CD4-positive, alpha-beta T cell treated with Interleukin-12 subunit alpha and Interleukin-12 subunit beta, for 1 hour (primary cell): ENCODE measurements around the gene DDOST.
A peak's percentile ranks its signal among the peaks of the same experiment; 100 is the strongest.

Experiments
- DNase-seq: peaks from one replicate; pipeline ENCODE4 v3.0.0-alpha.2; 2020

Gene DDOST

DNA sequence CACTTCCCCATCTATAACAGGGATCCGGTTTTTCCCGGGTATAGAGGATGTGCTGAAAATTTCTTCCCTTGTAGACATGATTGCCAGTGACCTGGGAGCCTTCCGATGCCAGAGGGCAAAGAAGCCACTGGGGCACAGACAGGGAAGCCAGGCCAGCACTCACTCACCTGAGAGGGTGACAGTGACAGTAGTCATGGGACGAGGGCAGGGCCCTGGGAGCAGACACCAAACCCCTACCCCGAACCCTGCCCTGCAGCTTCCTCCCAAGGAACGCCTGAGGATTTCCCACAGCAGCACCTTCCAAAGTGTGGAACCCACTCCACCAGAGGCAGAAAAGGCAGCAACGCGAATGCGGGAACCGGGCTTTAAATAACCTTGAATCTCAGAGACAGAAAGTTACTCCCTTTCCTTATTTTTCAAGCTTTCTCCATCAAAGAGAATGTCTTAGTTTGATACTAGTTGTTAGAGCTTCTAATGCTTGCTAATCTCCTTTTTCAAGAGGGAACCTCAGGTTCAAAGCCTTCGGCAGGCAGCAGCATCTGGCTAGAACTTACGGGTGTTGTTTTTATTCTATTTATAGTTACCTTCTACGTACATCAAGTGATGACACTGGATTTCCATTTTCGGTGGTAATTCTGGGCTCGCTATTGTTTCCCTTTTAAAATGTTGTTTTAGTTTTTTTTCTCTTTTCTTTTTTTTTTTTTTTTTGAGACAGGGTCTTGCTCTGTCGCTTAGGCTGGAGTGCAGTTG is 2.8 kb downstream of the DDOST start:
- DNase-seq: no peak

DNA sequence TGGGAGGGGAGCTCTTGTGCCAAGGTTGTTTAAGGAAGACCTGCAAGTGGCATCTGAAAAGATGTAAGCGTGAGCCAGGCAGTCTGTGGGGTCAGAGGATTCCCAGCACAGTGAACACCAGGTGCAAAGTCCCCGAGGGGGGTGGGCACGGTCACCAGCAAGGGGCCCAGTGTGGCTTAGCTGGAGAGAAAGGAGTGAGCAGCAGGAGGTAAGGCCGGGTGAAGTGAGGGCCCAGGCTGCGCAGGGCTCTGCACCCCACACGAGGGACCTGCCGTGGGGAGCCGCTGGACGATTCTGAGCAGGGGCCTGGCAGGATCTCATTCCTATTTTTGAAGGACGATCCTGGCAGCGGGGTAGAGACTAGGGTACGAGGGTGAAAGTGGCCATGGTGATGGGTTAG is 4.1 kb downstream of the DDOST start:
- DNase-seq: no peak

DNA sequence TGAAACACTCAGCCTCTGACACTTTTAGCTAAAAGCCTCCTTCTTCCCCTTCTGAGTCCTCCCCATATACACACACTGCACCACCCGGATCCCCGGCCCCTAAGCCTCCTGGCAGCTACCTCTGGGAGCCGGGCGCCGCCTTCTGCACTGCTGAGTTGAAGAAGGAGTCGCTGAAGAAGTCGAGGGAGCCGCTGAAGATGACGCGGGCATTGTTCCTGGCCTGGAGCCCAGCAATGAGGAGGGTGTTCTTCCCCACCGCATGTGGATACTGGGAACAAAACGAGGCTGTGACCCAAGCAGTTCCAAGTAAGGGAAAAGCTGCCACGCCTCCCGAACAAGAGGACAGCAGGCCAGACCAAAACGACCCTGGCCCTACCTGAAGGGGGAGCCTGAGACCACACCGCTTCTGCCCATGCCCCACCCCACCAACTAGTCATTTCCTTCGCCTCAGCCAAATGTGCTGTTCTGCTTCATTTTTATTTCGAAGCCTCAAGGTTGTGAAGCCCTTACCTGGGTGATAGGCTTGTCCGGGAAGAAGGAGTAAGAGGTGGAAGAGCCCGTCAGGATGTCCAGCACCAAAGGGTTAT is 7.0 kb downstream of the DDOST start:
- no peak for DNase-seq

DNA sequence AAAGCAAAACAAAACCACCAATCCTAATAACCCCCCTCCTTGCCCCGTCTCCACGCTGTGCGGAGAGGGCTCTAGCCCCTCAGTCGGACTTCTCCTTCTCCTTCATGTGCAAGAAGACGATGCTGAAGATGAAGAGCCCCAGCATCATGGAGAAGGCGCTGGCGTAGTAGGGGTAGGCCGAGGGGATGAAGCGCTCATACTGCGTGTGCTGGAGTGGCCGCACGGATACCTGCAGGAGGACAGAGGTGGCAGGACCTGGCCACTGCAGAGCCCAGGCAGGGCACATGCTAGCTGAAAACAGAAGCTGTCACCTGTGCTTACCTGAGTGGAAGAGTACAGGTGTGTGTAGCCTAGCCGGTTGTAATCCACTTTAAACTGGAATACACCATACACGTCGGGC is 8.9 kb downstream of the DDOST start:
- DNase-seq: no peak

DNA sequence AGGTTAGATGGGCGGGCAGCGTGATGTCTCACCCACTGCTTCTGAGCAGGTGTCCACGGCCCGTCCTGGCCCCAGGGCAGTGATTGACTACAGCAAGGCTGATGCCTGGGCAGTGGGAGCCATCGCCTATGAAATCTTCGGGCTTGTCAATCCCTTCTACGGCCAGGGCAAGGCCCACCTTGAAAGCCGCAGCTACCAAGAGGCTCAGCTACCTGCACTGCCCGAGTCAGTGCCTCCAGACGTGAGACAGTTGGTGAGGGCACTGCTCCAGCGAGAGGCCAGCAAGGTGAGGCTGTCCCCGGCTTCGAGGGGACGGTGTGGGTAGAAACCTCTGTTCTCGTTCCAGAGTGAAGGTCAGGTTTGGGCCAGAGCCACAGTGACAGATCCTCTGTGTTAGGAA is 12.2 kb downstream of the DDOST start:
- DNase-seq: no peak

DNA sequence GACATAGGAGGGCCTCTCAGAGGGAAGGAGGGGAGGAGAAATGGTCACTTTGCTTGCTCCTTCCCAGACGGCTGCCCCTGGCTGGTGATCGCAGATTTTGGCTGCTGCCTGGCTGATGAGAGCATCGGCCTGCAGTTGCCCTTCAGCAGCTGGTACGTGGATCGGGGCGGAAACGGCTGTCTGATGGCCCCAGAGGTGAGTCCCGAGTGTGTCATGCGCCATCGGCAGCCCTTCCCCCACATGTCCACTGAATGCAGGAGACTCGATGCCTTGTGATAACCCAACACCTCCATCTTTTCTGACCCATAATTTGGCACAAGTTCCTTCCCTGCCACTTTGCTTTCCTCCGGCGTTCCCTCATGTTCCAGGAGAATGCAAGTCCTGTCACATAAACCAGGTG is 12.7 kb downstream of the DDOST start:
- DNase-seq: no peak

DNA sequence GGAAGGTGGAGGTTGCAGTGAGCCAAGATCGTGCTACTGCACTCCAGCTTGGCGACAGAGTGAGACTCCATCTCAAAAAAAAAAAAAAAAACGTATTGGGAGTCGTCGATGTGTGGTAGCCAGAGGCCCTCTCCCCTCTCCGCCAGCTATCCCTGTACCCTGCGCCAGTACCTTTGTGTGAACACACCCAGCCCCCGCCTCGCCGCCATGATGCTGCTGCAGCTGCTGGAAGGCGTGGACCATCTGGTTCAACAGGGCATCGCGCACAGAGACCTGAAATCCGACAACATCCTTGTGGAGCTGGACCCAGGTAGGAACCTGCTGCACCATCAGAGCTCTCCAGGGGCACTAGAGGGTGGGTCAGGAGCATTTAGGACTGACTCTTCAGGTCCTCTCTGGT is 15.8 kb downstream of the DDOST start:
- DNase-seq: no peak

DNA sequence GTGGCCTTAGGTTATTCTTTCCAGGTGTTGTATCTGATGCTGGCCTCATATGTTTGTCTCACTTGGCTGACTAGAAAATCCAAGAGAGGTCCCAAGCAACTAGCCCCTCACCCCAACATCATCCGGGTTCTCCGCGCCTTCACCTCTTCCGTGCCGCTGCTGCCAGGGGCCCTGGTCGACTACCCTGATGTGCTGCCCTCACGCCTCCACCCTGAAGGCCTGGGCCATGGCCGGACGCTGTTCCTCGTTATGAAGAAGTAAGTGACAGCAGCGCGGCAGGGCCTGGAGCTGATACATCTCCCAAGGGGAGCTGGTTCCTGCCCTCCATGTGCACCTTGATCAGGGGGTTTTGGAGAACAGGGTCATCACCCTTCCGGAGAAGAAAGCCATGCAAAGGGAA is 16.8 kb downstream of the DDOST start:
- no peak for DNase-seq

DNA sequence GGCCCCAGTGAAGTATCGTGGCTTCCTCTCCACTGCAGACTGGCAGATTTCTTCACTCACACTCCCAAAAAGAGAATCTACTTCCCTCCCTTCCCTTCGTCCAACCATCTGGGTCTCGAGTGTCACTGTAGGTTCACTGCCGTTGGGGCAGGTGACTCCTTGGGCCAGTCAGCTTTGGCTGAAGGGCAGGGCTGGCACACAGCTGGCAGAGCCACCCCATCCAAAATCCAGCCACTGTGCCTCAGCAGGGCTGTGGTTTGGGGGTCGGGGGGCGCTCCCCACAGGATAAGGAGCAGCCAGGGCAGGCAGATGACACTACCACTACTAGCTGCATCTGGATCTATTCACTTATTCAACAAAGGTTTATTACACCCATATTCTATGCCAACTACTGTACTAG is 18.1 kb downstream of the DDOST start:
- no peak for DNase-seq

DNA sequence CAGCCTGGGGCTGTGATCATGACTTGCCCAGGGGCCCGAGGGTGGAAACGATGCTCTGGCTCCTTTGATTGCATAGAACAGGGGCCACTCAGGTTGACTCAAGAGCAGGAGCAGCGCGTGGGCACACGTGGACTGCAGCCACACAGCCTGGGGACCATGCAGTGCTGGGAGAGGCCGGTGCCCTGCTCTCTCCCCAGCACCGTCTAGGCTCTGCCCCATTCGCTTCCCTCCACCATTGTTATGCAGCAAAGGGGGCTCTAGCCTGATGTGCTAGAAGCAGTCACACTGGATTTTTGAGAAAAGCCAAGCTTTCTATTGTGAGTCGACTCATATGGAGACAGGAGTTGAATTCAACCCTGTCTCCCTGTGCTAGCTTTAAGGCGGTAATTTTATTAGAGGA is 19.2 kb downstream of the DDOST start:
- no peak for DNase-seq

DNA sequence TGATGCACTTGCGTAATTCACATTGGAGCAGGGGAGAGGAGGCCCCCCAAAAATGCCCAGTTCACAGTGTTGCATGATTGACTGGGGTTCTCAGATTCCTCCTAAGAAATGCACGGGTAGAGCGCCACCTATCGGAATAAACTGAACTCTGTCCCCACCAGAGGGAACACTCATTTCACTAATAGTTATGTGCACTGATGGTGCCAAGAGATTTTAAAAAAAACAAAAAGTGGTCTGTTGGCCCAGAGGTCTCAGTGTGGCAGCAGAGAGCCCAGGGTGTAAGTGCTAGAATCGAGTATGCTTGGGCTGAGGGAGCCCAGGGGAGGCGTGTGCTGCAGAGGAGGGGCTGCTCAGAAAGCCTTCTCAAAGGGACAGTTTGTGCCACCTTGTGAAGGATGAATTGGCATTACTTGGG is 21.0 kb downstream of the DDOST start:
- DNase-seq: peak; percentile 71

DNA sequence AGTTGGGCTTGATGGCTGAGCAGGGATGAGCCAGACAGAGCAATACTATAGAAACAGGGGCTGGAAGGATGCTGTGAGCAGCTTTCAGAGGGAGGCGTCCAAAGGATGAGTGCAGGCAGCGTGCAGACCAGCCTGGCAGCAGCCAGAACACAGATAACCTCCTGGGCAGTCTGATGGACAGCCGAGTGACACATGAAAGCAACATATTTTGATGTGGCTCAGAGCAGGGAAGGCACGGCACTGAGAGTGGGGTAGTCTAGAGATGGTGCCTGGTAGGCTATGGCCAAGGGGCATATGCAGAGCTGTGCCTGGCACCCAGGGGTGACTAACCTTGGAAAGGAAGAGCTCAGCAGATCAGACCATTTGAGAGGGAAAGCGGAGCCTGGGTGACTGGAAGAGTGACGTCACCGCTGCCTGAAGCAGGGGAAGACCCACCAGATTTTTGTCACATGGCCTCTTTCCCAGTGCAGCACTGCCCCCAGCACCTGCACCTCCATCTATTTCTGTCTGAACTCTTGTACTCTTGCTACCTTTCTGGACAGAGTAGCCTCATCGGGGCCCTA is 24.3 kb downstream of the DDOST start:
- DNase-seq: no peak

DNA sequence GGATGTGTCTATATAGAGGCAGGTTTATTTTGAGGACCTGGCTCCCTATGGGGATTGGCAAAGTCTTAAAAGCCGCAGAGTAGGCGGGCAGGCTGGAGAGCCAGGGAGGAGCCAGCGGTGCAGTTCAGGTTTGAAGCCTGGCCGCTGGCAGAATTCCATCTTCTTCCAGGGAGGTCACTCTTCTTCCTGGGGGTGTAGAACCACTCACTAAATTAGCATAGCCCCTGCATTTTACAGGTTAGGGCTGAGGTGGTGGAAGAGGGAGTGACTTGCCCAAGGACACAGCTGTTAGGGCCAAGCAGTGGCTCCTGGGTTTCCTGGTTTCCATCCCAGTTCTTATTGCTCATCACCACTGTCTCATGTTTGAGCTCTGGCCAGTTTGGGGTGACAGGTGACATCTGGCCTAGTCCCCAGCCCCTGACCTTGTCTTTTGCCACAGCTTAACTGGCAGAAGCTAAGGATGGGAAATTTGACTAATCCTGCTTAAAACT is 26.5 kb downstream of the DDOST start:
- peak; percentile 39 for DNase-seq

DNA sequence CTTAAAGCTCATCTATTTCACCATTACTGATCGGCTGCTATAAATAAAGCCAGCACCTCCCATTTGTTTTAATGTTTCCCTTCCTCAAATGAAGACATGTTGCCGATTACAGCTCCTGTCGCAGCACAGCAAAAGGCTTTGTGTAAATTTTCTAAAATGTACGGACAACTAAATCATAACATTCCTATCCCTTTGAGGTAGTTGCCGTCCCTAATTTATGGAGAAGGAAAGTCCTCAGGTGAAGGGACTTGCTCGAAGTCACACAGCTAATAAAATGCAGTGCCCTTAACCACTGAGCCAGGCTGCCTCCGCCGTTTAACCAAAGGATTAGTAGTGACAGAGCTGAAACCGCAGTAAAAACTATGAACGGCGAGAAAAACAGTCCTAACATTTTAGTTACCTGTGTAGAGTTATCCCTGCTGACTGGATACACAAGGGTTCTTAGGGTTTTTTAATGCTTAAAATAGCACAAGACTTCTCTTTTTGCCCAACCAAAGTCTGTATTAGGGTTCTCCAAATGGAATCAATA is 27.0 kb downstream of the DDOST start:
- DNase-seq: no peak

DNA sequence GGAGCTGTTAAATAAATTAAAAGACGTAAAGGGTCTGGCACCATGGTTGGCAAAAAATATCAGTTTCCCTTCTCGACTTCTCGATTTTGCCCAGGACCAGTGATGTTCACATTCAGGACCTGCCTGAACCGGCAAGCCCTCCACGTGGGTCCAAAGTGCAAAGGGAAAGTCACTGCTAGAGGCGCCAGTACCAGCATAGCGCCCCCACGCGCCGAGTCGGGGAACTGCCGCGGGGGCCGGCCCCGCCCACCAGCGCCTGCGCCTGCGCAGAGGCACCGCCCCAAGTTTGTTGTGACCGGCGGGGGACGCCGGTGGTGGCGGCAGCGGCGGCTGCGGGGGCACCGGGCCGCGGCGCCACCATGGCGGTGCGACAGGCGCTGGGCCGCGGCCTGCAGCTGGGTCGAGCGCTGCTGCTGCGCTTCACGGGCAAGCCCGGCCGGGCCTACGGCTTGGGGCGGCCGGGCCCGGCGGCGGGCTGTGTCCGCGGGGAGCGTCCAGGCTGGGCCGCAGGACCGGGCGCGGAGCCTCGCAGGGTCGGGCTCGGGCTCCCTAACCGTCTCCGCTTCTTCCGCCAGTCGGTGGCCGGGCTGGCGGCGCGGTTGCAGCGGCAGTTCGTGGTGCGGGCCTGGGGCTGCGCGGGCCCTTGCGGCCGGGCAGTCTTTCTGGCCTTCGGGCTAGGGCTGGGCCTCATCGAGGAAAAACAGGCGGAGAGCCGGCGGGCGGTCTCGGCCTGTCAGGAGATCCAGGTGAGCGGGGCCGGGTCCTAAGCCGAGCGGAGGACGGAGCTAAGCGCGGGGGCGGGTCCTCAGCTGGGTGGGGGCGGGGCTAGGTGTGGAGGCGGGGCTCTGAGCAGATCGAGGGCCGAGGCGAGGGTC is 27.7 kb downstream of the DDOST start, which contains the start of gene PINK1:
Gene PINK1 (plus strand): TSS at position 269 of the 875 bp plus-strand sequence. CDS start 91 bp downstream, at position 360.
- DNase-seq: peak; percentile 91

DNA sequence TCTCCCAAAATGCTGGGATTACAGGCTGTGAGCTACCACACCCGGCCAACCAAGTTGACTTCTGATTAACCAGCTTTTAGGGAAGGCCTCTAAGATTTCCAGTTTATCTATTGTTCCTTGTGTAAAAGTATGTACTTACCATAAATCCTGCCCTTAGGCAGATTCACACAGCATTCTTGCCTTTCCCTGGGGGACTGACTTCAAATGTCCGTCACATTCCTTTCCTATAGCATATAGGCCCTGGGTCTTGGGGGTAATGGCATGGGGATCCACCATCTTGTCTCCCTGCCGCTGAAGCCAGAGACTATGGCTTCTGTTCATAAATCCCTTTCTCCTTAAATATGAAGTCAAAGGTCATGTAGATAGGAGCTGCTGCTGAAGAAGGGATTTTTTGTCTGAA is 28.8 kb downstream of the DDOST start:
- no peak for DNase-seq

DNA sequence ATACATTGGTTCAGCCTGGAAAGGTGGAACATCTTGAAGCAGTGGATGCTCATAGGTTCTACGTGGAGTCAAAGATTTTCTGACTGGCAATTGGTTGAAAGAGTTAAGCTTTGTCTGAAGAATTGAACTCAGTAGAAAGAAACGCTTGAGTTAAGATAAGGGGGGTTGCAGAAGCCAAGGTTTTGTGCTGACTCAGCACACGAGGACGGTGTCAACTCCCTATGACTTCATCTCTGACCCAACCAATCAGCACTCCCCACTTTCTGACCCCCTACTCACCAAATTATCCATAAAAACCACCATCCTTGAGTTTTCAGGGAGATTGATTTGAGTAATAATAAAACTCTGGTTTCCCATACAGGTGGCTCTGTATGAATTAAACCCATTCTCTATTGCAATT is 30.4 kb downstream of the DDOST start:
- no peak for DNase-seq

DNA sequence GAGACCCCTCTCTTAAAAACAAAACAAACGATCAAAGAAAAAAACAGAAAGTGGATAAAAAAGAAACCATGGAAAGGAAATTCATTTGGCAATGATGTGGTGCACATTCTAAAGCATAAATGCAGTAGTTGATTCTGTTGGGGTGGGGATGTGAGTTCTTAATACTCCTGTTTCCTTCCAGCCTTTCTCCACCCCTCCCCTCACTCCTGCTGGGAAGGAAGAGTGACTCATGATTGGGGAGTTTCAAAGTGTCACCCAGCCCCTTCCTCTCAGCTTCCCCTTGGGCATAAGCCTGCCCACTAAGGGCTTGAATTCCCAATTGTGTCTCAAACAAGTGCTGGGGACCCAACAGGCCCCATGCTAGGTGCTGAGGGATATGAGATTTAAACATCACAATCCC is 34.6 kb downstream of the DDOST start:
- no peak for DNase-seq

DNA sequence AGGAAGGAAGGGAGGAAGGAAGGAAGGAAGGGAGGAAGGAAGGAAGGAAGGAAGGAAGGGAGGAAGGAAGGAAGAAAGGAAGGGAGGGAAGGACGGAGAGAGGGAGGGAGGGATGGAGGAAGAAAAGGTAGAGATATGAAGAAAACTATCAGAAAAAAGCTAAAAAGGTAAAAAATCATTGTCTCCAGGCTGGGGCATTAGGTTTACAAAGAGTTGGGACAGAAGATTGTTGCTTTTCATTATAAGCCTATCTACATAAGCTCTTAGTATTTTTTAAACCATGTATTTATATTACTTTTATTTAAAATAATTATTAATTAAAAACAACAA is 35.1 kb downstream of the DDOST start:
- DNase-seq: no peak

DNA sequence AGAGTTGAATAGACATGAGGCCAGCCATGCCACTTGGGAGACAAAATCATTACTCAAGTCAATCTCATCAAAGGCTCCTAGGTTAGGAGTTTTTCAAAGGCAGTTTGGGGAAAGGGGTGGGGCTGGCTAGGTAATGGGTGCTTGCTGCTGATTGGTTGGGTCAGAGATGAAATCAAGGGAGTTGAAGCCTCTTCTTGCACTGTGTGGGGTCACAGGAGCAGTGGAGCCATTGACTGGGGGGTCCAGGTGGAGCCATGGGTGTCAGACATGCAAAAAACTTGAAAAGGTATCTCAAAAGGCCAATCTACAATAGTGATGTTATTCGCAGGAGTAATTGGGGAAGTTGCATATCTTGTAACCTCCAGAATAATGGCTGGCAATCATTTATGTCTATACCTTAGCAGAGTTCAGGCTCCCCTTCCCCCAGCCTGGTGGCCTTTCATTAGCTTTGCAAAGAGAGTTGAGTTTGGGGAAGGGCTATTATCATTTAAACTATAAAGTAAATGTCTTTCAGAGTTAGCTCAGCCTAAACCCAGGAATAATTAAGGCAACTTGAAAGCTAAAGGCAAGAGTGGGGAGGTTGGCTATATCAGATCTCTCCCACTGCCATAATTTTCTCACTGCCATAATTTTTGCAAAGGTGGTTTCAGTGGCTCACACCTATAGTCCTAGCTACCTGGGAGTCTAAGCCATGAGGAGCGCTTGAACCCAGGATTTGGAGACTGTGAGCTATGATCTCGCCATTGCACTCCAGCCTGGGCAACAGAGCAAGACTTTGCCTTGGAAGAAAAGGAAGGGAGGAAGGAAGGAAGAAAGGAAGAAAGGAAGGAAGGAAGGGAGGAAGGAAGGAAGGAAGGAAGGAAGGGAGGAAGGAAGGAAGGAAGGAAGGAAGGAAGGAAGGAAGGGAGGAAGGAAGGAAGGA is 35.7 kb downstream of the DDOST start:
- DNase-seq: no peak

DNA sequence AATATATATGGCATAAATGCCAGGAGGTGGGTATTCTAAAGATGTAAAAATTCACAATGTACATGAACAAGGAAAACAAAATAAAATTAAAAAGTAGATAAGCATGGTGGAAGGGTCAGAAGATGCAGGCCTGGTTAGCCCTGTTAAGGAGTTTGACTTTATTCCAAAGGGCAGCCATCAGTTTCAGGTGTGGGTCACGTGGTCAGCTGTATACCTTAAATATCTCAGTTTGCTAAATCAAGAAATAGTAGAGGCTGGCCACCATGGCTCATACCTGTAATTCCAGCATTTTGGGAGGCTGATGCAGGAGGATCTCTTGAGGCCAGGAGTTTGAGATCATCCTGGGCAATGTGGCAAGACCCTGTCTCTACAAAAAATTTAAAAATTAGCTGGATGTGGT is 36.5 kb downstream of the DDOST start:
- DNase-seq: no peak

DNA sequence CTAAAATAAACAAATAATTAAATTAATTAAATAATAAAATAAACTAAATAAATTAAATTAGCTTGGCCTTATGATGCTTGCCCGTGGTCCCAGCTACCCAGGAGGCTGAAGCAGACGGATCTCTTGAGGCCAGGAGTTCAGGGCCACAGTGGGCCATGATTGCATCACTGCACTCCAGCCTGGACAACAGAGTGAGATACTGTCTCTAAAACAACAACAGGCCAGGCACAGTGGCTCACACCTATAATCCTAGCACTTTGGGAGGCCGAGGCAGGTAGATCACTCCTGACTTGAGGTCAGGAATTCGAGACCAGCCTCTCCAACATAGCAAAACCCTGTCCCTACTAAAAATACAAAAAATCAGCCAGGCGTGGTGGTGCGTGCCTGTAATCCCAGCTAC is 40.2 kb downstream of the DDOST start:
- DNase-seq: no peak
